HepG2 (cell line): ENCODE data around the gene NBPF3. TPM values are rescaled to one million over a fixed set of nuclear protein-coding genes. Genes with fewer than 3 reads are reported as not detected.

Source experiments
- ATAC-seq: fragments of 200-7000 bp; cut with Tn5 transposase; 3 replicates; pipeline ENCODE4 v1.9.1; 2020; ENCODE audit warnings: mild to moderate bottlenecking, moderate library complexity
- BruUV-seq: library from RNA; stranded (reverse); fragments of 400-500 nt; replicated peaks from 2 replicates; lab custom pipeline; 2021; lab: Mats Ljungman, UMichigan
- CTCF ChIA-PET: fragments of 300-600 bp; formaldehyde crosslinking; extraction: SDS; loops from one replicate; lab custom pipeline; 2021; ENCODE audit warnings: low total read pairs, inconsistent platforms, low intra/inter-chr PET ratio; lab: Yijun Ruan, JAX
- POLR2A ChIA-PET: fragments of 350-600 bp; sonication (Branson Sonifier 250); formaldehyde crosslinking; loops from one replicate; lab custom pipeline; 2020; ENCODE audit warnings: antibody characterized with exemption, inconsistent platforms; lab: Yijun Ruan, JAX
- DNase-seq: peaks from one replicate; pipeline ENCODE4 v3.0.0-alpha.2; 2015; ENCODE audit warnings: low spot score
- FAIRE-seq: peaks from 3 replicates; lab custom pipeline; 2011; peaks lifted over from hg19 to GRCh38; lab: Jason Lieb, UNC
- H2AFZ ChIP-seq: one replicate; pipeline ENCODE4 v1.6.1; 2011; ENCODE audit warnings: low read length, inconsistent platforms
- H3K27ac ChIP-seq: fragments of 300-600 bp; 3 replicates; pipeline ENCODE4 v1.8.0; 2011; ENCODE audit warnings: mixed run types, mild to moderate bottlenecking, mixed read lengths, low read length, inconsistent platforms; ENCODE audit not compliant: insufficient read depth; ENCODE audit errors: extremely low read length
- H3K27me3 ChIP-seq, 2 experiments: fragments of 200-600 bp in 1 of 2; 2 replicates in 1 of 2; 3 replicates in 1 of 2; pipeline versions ENCODE4 v1.6.0 to v1.8.0; 2011; ENCODE audit warnings: low read length in 2 of 2, mild to moderate bottlenecking in 2 of 2, moderate library complexity in 2 of 2, inconsistent platforms in 1 of 2; ENCODE audit not compliant: insufficient read depth in 2 of 2, control insufficient read depth in 1 of 2
- H3K36me3 ChIP-seq, 2 experiments: fragments of 200-600 bp in 1 of 2; replicated peaks in 1 of 2; 2 replicates in 1 of 2; 3 replicates in 1 of 2; pipeline versions ENCODE4 v1.5.1 to v1.8.0; 2011; ENCODE audit warnings: low read length in 2 of 2, inconsistent platforms in 1 of 2; ENCODE audit not compliant: insufficient read depth in 2 of 2, control insufficient read depth in 1 of 2
- H3K4me1 ChIP-seq: 2 replicates; pipeline ENCODE4 v1.5.1; 2012; ENCODE audit warnings: low read length, inconsistent platforms; ENCODE audit not compliant: insufficient read depth
- H3K4me2 ChIP-seq: 2 replicates; pipeline ENCODE4 v1.6.0; 2011; ENCODE audit warnings: low read depth, low read length, inconsistent platforms
- H3K4me3 ChIP-seq, 3 experiments: fragments of 200-600 bp in 1 of 3; sonication (generic), shearing (Covaris generic) in 1 of 3; replicated peaks in 1 of 3; 2 replicates each; pipeline ENCODE4 v1.5.1; 2011 to 2016; ENCODE audit warnings: low read length in 3 of 3, inconsistent platforms in 2 of 3, low read depth in 2 of 3, mild to moderate bottlenecking in 2 of 3, control low read depth in 1 of 3, mixed read lengths in 1 of 3; ENCODE audit not compliant: insufficient read depth in 1 of 3
- H3K79me2 ChIP-seq: one replicate; pipeline ENCODE4 v1.6.1; 2011; ENCODE audit warnings: low read length, inconsistent platforms; ENCODE audit not compliant: insufficient read depth
- H3K9ac ChIP-seq: 2 replicates; pipeline ENCODE4 v1.6.0; 2011; ENCODE audit warnings: mild to moderate bottlenecking, low read depth, low read length, inconsistent platforms; ENCODE audit not compliant: insufficient read depth
- H3K9me3 ChIP-seq: 2 replicates; pipeline ENCODE4 v1.5.1; 2012; ENCODE audit warnings: mild to moderate bottlenecking, low read length
- H4K20me1 ChIP-seq: 2 replicates; pipeline ENCODE4 v1.6.0; 2011; ENCODE audit warnings: inconsistent platforms, mild to moderate bottlenecking, low read length, moderate library complexity; ENCODE audit not compliant: insufficient read depth
- ATF1 ChIP-seq: IDR thresholded peaks from 2 replicates; pipeline ENCODE4 v1.6.1; 2016; ENCODE audit warnings: mild to moderate bottlenecking, control low read depth
- CTCF ChIP-seq: sonication (generic); formaldehyde crosslinking; IDR thresholded peaks from 2 replicates; pipeline ENCODE4 v1.5.0; 2020; ENCODE audit warnings: mild to moderate bottlenecking, missing genetic modification reagents, moderate library complexity
- DNMT1 ChIP-seq: sonication (generic); formaldehyde crosslinking; IDR thresholded peaks from 2 replicates; pipeline ENCODE4 v1.5.1; 2020; ENCODE audit warnings: mild to moderate bottlenecking, missing genetic modification reagents
- HDAC6 ChIP-seq: fragments of 200-600 bp; sonication (generic); IDR thresholded peaks from 2 replicates; pipeline ENCODE4 v1.7.0; 2017; ENCODE audit warnings: mild to moderate bottlenecking, antibody characterized with exemption, low read length, low read depth
- MNT ChIP-seq: fragments of 450-650 bp; IDR thresholded peaks from 2 replicates; pipeline ENCODE4 v1.6.1; 2016
- PAF1 ChIP-seq: IDR thresholded peaks from 2 replicates; pipeline ENCODE4 v1.6.1; 2016; ENCODE audit warnings: missing genetic modification reagents, missing compliant biosample characterization
- PLRG1 ChIP-seq: fragments of 450-650 bp; conservative IDR thresholded peaks from 2 replicates; pipeline ENCODE4 v1.6.1; 2016
- SKIL ChIP-seq: sonication (generic); formaldehyde crosslinking; IDR thresholded peaks from 2 replicates; pipeline ENCODE4 v1.8.0; 2022; ENCODE audit warnings: missing genetic modification reagents, mild to moderate bottlenecking, moderate library complexity, borderline replicate concordance
- TRIM24 ChIP-seq: sonication (generic); formaldehyde crosslinking; IDR thresholded peaks from 2 replicates; pipeline ENCODE4 v1.8.0; 2022; ENCODE audit warnings: mild to moderate bottlenecking, missing genetic modification reagents
- ZFP37 ChIP-seq: sonication (generic); formaldehyde crosslinking; IDR thresholded peaks from 2 replicates; pipeline ENCODE4 v1.4.0; 2020; ENCODE audit warnings: missing genetic modification reagents, borderline replicate concordance
- ZNF333 ChIP-seq: sonication (generic); formaldehyde crosslinking; IDR thresholded peaks from 2 replicates; pipeline ENCODE4 v1.4.0; 2020; ENCODE audit warnings: mild to moderate bottlenecking, missing genetic modification reagents, borderline replicate concordance
- ZNF570 ChIP-seq: sonication (generic); formaldehyde crosslinking; IDR thresholded peaks from 2 replicates; pipeline ENCODE4 v1.4.0; 2020; ENCODE audit warnings: mild to moderate bottlenecking, missing genetic modification reagents, borderline replicate concordance
- ZNF713 ChIP-seq: sonication (generic); formaldehyde crosslinking; IDR thresholded peaks from 2 replicates; pipeline ENCODE4 v1.4.0; 2020; ENCODE audit warnings: mild to moderate bottlenecking, missing genetic modification reagents
- ZNF720 ChIP-seq: sonication (generic); formaldehyde crosslinking; IDR thresholded peaks from 2 replicates; pipeline ENCODE4 v1.4.0; 2020; ENCODE audit warnings: missing genetic modification reagents
- ZNF768 ChIP-seq: sonication (generic); formaldehyde crosslinking; IDR thresholded peaks from 2 replicates; pipeline ENCODE4 v1.4.0; 2020; ENCODE audit warnings: missing genetic modification reagents
- ZSCAN20 ChIP-seq: sonication (generic); formaldehyde crosslinking; IDR thresholded peaks from 2 replicates; pipeline ENCODE4 v1.4.0; 2020; ENCODE audit warnings: missing genetic modification reagents, mild to moderate bottlenecking, borderline replicate concordance
- ZZZ3 ChIP-seq: sonication (generic); formaldehyde crosslinking; IDR thresholded peaks from 2 replicates; pipeline ENCODE4 v1.4.0; 2020; ENCODE audit warnings: missing genetic modification reagents, mild to moderate bottlenecking, borderline replicate concordance
- WGBS: methylation state at CpG from one replicate; pipeline ENCODE4 v1.1.6; 2017; ENCODE audit warnings: low lambda C conversion rate; 5-methylcytosine and 5-hydroxymethylcytosine counted together
- in situ Hi-C: cut with HindIII; loops from 2 replicates; pipeline ENCODE4 v1.10.0; 2017; ENCODE audit warnings: low pct_unique_long_range_greater_than_20kb; ENCODE audit not compliant: extremely low pct_ligation_motif_present
- intact Hi-C: fragments of 100-400 bp; cut with micrococcal nuclease; formaldehyde crosslinking; loops from one replicate; pipeline ENCODE4 v1.10.0; 2022; ENCODE audit not compliant: unreplicated experiment
- polyA plus RNA-seq, 8 experiments: library from polyadenylated mRNA; depleted of rRNA in 3 of 8; stranded (reverse) in 7 of 8; unstranded in 1 of 8; fragments of >200 nt; fragmentation: Illumina TruSeq in 4 of 8; extraction: Trizol in 4 of 8; gene quantifications; 2 replicates each; pipeline versions ENCODE4 v1.2.1 to v1.2.3, GENCODE V29; 2011 to 2016; ENCODE audit warnings: low read depth in 4 of 8, missing spikeins in 1 of 8, mixed read lengths in 1 of 8; ENCODE audit not compliant: insufficient read depth in 1 of 8
- total RNA-seq, 5 experiments: library from RNA; depleted of rRNA; stranded (reverse); fragments of >200 nt; fragmentation: Illumina TruSeq; extraction: Trizol; gene quantifications; 2 replicates each; pipeline ENCODE4 v1.2.3, GENCODE V29; 2016; ENCODE audit warnings: low read depth in 1 of 5

NBPF3 gene
- total and polyA plus RNA-seq, 2 of the 13 experiments (the other 11 are each of a cell fraction or from before 2014, with no cell fraction given): 3.5 to 4.9 TPM

DNA sequence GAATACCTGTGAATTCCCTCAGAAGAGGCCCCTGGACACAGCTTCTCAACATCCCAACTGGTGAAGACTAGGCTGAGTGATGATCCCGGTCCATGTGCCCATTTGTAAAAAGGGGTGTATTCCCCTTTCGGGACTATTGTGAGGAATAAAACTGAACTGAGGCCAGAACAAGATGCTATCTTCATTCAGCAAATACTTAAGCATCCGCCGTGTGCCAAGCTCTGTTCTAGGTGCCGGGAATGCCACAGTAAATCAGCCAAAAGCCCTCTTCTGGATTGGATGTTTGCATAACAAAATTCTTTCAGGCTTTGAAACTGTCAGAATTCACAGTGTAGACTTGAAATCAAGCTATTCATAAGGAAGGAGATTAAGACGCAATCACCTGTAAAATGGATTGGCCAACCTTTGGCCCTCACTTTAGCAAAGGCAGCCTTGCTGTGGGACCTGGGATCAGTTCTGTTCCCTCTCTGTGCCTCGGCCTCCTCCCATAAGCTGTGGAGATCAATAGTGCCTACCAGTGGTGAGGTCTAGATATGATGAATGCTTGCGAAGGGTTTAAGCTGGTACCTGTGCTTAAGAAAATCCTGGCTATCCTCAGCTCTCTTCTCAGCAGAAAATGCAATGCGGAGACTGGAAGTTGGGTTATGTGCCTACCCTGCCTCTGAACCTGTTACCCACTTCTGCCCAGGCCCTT lies 71.1 kb downstream of the NBPF3 start:
- 32% methylated on average over 8 of the region's 9 CpGs for WGBS
- Histone ChIP-seq H3K9ac (no peak overlapping the region), H4K20me1 (no peaks in the 10 kb centered on the region), H3K36me3 (no peaks in the 10 kb centered on the region), H3K9me3 (no peaks in the 10 kb centered on the region), H3K4me3 (no peak overlapping the region), H3K27ac (no peak overlapping the region), H3K27me3 (peaks cover 5 to 63% of the 10 kb centered on the region in 2 experiments; a peak in 4 of 5 replicates), H2AFZ (no peak overlapping the region), H3K4me2 (no peak overlapping the region), H3K4me1 (peaks cover 18% of the 10 kb centered on the region), H3K79me2 (no peaks in the 10 kb centered on the region)
- in situ Hi-C loops (loop anchor here (5.0 kb wide), 2 partner anchors 56 to 146 kb away; no protein-coding TSS in a partner anchor), intact Hi-C loops (no loop called here)
- TF ChIP-seq MNT: no peak
- no peak for TF ChIP-seq DNMT1 (CRISPR knock-in tag)
- no peak for TF ChIP-seq ZNF333
- no peak for TF ChIP-seq TRIM24 (CRISPR knock-in tag)
- no peak for TF ChIP-seq ZNF720 (CRISPR knock-in tag)
- no peak for TF ChIP-seq ATF1 (CRISPR knock-in tag)
- TF ChIP-seq PAF1 (CRISPR knock-in tag): no peak
- TF ChIP-seq SKIL (CRISPR knock-in tag): no peak
- no peak for TF ChIP-seq ZFP37 (CRISPR knock-in tag)
- no peak for TF ChIP-seq ZNF570 (CRISPR knock-in tag)
- no peak for TF ChIP-seq PLRG1
- TF ChIP-seq ZNF713 (CRISPR knock-in tag): no peak
- TF ChIP-seq ZZZ3 (CRISPR knock-in tag): no peak
- TF ChIP-seq CTCF (CRISPR knock-in tag): 0 out of 2 replicates have a peak, but pooled peaks have one; percentile 12
- no peak for TF ChIP-seq ZSCAN20 (CRISPR knock-in tag)
- TF ChIP-seq HDAC6: no peak
- peak; percentile 72; the same call in 1 of the 2 replicates for TF ChIP-seq ZNF768 (CRISPR knock-in tag)
- ATAC-seq: no peak
- no peak for FAIRE-seq
- DNase-seq: no peak
- CTCF ChIA-PET: no interaction called here
- POLR2A ChIA-PET: no interaction called here
- BruUV-seq: no TSS peak
